T47D (cell line): ENCODE measurements around the gene NR1D2.

Experiments
- DNase-seq, 2 experiments: peaks; one replicate each; pipeline versions ENCODE4 v3.0.0 to v3.0.0-alpha.2; 2011 to 2012; ENCODE audit warnings: low read depth in 1 of 2, low spot score in 1 of 2
- JUND ChIP-seq: IDR thresholded peaks from 2 replicates; pipeline ENCODE4 v1.6.1; 2012; ENCODE audit warnings: low read depth
- in situ Hi-C: cut with HindIII; loops from 2 replicates; pipeline ENCODE4 v1.10.0; 2016; ENCODE audit warnings: low sequenced_read_pairs, low pct_unique_long_range_greater_than_20kb

The NR1D2 gene

DNA sequence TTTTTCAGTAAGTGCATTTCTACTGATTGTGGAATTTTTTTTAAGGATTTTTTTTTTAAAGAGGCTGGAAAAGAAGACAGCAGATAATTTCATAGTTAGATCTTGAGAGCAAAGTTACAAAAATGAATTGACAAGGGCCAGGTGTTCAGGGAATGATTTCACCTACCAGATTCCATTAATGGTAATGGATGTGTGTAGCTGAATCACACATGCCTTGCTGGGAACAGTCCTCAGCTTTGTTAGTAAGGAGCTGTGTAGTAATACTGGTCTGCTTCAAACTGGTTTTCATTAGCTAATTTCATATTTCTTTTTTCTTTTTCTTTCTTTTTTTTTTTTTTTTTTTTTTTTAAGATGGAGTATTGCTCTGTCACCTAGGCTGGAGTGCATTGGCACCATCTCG lies 16.0 kb downstream of the NR1D2 start:
- in situ Hi-C loops, result no loop called here
- DNase-seq, result no peak
- no peak for TF ChIP-seq JUND

DNA sequence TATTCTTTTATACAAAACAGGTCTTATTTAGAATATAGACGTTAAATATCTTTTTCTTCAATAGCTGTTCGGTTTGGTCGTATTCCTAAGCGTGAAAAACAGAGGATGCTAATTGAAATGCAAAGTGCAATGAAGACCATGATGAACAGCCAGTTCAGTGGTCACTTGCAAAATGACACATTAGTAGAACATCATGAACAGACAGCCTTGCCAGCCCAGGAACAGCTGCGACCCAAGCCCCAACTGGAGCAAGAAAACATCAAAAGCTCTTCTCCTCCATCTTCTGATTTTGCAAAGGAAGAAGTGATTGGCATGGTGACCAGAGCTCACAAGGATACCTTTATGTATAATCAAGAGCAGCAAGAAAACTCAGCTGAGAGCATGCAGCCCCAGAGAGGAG lies 16.8 kb downstream of the NR1D2 start:
- no peak for TF ChIP-seq JUND
- no peak for DNase-seq
- in situ Hi-C loops, result no loop called here

DNA sequence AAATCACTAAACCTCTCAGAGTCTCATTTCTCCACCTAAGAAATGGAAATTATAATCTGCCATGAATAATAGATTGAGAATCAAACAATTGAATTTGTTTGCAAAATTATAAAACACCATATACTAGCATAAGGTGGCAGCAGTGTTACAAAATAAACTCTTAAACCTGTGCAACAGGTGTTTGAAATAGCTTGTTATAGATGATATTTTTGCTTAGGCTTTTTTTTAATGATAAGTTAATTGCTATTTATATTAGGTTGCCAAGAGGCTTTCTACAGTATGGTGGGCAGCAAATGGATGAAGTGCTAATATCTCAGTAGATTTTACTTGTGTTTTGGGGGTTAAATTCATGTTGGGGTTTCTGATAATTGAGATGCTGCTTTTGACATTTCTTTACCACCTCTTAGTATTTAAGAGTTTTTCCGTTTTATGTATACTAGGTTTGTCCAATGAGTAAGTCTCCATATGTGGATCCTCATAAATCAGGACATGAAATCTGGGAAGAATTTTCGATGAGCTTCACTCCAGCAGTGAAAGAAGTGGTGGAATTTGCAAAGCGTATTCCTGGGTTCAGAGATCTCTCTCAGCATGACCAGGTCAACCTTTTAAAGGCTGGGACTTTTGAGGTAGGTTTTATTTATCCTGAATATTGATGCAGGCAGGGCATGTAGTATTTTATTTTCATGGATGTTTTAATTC lies 19.6 kb downstream of the NR1D2 start:
- TF ChIP-seq JUND, result no peak
- in situ Hi-C loops, result no loop called here
- DNase-seq, result no peak

DNA sequence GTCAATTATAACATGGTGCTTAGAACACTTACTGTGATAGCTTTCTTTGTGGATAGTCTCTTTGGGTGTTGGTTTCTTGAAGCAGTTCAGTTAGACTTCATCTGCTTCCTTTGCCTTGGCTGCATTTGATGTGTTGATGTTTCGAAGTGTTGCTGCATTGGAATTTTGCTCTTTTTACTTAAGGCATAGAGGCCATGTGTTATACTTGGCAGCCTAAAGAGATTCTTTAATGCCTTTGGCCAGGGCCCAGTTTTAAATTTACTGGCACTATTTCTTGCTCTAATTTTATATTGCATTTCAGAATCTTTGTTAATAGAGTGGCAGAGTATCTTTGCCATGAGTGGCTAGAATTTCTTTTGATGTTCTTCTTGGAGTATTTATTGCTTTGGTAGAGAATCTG lies 21.2 kb downstream of the NR1D2 start:
- no peak for TF ChIP-seq JUND
- in situ Hi-C loops, result no loop called here
- DNase-seq, result no peak

DNA sequence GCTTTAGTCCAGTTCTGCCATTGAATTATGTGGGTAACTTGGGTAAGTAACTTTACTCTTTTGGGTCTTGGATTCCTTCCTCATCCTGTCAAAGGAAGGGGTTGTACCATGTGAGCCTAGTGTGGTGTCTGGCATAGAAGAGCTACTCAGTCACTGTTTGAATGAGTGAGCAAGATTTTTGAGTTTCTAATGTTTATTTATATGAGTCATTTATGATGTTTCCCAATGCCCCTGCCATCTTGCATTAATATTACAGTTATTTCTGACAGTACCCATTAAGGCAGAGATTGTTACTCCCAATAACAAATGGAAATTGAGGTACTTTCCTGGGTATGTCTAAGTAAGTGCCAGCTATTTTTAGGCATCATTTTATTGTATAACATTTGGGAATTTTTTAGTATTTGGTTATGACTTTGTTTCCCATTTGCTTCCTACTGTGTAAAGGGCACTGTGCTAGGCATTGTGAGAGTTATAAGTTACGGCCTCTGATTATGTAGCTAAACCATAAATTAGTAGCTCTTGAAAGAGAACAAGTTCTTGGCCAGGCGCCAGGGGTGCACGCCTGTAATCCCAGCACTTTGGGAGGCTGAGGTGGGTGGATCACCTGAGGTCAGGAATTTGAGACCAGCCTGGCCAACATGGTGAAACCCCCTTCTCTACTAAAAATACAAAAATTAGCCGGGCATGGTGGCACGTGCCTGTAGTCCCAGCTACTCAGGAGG lies 23.5 kb downstream of the NR1D2 start:
- in situ Hi-C loops, result no loop called here
- no peak for TF ChIP-seq JUND
- DNase-seq, result no peak

DNA sequence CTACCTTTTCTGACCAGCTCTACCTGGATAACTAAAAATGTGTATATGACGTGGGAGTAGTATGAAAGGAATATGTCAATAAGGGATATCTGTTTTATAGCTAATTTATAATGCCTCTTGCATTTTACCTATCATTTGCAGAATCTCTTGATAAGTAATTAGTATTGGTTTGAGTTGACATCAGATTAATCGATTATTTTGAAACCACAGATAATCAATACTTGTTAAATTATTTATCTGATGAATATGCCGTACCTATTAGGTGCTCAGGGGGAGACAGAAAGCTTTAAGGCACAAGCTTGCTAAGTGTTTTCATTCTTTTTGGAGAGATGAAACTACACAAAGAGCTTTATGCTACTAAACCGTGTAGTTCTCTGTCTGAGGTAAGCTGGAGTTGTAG lies 24.3 kb downstream of the NR1D2 start:
- DNase-seq, result no peak
- no peak for TF ChIP-seq JUND
- in situ Hi-C loops, result no loop called here

DNA sequence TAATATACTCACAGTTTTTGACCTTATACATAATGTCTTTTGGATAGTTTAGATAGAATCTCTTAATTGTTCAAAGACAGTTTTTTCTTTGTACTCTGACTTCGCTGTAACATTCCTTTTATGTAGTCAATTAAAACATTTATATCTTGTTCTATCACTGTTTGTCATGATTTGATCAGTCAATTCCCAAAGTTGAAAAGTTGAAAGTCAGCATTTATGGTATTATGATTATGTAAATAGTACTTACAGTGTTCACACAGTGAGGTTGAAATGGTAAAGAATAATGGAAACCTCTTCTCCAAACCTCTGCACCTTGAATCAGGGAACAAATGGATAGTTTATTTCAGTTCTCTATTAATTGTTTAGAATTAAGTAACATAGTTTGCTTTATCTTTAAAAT lies 26.6 kb downstream of the NR1D2 start:
- in situ Hi-C loops, result no loop called here
- TF ChIP-seq JUND, result no peak
- DNase-seq, result no peak

DNA sequence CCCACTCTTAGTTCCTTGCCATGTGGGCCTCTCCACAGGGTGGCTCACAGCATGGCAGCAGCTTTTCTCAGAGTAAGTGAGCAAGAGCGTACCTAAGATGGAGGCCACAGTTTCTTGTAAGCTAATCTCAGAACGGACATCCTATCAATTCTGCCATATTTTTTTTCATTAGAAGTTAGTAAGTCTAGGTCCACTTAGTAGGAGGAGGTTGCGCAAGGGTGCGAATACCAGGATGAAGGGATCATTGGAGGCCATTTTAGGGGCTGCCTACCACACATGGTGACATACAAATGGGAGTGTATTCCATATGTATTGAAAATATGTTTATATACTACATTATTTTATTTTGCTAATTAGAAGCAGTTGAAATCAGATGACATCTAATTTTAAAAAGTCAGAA lies 31.5 kb downstream of the NR1D2 start:
- in situ Hi-C loops, result no loop called here
- no peak for DNase-seq
- no peak for TF ChIP-seq JUND

DNA sequence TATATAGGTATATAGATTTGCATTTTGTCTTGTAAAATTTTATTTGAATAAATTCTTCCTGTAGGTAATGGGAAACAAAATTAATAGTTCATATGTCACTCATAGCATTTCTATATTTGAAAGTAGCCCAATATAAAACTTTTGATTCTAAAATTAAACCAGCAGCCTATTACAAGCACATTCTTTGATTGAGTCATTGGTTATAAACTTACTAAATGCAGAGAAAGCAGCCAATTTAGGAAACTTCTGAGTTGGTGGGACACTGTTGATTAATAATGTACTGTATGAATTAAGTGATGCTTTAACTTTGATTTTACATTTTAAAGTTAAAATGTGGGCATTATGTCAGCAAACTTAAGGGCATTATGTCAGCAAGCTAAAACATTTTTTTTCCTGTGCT lies 34.5 kb downstream of the NR1D2 start:
- TF ChIP-seq JUND, result no peak
- no peak for DNase-seq
- in situ Hi-C loops, result no loop called here

DNA sequence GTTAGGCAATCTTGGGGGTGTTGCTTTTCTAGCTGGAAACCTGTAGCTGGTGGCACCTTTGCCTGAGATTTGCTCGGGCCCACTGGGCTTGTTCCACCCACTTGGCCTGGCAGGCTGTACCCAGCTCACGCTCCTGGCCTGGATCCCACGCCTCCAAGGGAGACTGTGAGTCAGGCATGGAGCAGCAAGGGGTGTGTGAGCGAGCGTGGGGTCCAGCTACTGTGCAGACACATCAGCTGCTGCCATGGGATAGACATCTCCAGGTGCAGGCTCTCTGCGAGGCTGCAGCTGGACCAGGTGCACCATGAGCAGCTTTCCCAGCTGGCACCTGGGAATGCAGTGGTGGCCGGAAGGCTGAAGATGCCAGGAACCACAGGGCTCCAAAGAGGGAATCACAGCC lies 36.0 kb downstream of the NR1D2 start:
- in situ Hi-C loops, result no loop called here
- no peak for DNase-seq
- no peak for TF ChIP-seq JUND

DNA sequence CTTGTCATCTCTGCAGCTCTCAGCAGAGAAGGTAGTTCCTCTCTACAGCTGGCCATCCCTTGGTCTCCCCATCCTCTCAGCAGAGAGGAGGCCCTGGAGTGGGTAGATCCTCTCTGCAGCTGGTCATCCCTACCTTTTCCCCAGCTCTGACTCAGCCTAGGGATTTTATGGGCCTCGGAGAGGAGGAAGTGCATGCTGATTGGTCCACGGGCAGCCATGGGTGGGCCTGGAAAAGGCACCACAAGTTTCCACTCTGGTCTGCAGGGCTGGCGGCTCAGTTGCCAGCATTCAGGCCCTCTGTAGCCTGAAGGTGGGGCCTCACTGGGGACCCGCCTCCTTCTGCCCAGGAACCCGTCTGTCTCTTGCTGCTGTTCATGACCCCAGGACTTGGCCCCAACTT lies 36.9 kb downstream of the NR1D2 start:
- in situ Hi-C loops, result no loop called here
- no peak for DNase-seq
- TF ChIP-seq JUND, result no peak

DNA sequence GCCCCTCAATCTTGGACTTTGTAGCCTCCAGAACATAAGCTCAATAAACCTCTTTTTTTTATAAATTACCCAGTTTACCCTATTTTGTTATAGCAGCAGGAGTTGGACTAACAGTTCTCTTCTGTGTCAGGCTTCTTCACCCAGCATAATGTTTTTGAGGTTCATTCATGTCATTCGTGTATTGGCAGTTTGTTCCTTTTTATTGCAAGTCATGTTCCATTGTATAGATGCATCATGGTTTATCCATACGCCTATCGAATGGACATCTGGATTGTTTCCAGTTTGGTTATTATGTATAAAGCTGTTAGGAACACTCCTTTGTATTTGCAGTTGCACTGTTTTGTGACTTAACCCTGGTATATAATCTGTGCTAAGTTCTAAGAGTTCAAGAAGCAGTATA lies 39.8 kb downstream of the NR1D2 start:
- in situ Hi-C loops, result no loop called here
- TF ChIP-seq JUND, result no peak

DNA sequence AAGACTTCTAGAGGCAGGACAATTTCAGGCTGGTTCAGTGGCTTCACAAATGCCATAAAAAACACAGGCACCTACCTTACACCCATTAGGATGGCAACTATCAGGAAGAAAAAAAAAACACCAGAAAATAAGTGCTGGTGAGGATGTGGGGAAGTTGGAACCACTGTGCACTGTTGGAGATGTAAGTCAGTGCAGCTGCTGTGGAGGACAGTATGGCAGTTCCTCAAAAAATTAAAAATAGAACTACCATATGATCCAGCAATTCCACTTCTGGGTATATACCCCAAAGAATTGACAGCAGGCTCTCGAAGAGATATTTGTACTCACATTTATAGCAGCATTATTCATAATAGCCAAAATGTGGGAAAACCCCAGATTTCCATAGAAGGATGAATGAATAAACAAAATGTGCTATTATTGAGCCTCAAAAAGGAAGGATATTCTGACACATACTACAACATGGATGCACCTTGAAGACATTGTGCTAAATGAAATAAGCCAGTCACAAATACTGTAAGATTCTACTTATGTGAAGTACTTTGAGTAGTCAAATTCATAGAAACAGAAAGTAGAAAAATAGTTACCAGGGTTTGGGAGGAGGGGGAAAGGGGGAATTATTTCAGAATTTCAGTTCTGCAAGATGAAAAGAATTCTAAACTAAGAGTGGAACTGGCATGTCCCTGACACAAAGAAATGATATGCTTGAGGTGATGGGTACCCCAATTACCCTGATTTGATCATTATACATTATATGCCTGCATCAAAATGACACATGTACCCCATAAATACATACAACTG lies 40.9 kb downstream of the NR1D2 start:
- in situ Hi-C loops, result no loop called here
- no peak for DNase-seq
- no peak for TF ChIP-seq JUND

More for the DNA sequence above, 39.8 kb downstream of the NR1D2 start:
- DNase-seq, result no peak
